M059J (cell line): ENCODE data around the gene OTUD4. TPM values are rescaled to one million over a fixed set of nuclear protein-coding genes. Genes with fewer than 3 reads are reported as not detected.
A peak's percentile ranks its signal among the peaks of the same experiment; 100 is the strongest.
"Not testable (repeated sequence)": the region's sequence is repeated elsewhere in the genome, so short reads cannot be mapped to it uniquely, and the experiment has no call there.

Source experiments
- DNase-seq: peaks from one replicate; pipeline ENCODE4 v3.0.0-alpha.2; 2012; ENCODE audit warnings: low read depth
- total RNA-seq: library from RNA; depleted of rRNA; stranded (reverse); fragments of >200 nt; shearing (Covaris generic); gene quantifications from 2 replicates; pipeline ENCODE4 v1.2.3, GENCODE V29; 2014

Gene OTUD4
- total RNA-seq, 1 experiment from 2014 or later, result 11.2 TPM

DNA sequence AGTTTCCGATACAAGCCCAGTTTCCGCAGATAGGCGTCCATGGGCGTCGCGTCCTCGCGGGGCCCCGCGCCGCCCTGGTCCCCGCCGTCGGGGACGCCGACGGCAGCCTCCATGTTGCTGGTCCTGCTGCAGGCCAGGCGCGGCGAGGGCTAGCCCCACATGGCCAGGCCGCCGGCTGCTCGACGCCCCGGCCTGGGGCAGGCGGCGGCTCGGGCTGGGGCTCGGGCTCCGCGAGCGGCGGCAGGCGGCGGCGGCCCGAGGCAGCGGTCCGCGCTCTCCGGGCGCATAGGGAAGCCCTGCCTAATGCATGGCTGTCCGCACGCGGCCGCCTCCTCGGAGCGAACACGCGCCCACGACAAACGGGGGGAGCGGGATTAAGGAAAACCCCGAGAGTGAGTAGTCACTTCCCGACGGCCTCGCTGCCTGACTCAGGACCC, 510 bp downstream of the OTUD4 start:
- DNase-seq, result not testable (repeated sequence)

DNA sequence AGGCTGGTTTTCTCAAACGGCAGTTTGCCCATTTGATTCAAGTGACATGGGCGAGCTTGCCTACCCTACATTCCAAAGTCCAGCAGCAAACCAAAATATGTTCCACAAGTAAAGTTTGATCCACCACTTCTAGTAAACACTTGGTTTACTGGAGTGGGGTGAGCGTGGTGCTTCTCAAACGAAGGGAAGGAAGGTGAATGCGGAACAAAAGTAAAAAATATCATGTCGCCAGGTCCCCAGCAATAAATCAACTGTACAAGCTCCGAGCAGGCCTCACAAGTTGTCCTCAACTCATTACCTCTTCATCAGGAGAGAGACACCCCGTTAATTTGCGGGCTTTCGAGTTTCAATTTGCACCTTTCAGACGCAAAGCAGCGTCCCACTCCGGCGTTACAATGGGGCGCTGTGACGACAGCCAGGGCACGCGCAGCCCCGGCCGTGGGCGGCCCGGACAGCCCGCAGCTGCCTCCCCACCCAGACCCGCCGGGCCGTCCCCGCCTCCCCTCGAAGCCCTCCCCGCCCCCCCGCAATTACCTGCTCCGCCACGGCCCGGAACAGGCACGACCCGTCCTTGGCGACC, 1.0 kb downstream of the OTUD4 start:
- DNase-seq, result peak; percentile 47

DNA sequence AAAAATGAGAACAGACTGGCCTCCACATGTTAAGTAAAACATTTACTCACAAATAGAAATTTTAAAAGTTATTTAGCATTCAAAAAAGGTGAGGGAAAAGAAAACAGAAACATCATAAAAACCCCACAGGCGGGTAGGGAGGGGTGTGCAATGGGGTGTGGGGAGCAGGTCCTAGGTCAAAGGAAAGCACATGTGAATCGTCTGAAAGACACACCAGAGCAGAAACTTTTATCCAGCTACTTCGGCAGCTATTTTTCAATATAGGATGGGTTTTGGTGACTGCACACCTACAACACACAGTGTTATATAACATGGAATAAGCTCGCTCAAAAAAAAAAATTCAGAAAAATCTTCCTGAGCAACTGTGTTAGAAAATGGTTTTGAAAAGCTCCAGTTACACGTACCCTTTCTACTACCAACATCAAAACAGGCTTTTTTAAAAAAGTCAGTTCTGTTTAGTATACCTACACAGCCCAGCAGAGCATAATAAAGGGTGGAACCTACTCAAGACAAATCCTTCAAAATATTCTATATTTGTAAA, 1.6 kb downstream of the OTUD4 start:
- no peak for DNase-seq

GRCh38 chr4:145177906-145178538, 2.4 kb downstream of the OTUD4 start:
- peak; percentile 15 for DNase-seq

- DNase-seq, result no peak
Observed at GRCh38 chr4:145177511-145177905, 2.9 kb downstream of the OTUD4 start.

DNA sequence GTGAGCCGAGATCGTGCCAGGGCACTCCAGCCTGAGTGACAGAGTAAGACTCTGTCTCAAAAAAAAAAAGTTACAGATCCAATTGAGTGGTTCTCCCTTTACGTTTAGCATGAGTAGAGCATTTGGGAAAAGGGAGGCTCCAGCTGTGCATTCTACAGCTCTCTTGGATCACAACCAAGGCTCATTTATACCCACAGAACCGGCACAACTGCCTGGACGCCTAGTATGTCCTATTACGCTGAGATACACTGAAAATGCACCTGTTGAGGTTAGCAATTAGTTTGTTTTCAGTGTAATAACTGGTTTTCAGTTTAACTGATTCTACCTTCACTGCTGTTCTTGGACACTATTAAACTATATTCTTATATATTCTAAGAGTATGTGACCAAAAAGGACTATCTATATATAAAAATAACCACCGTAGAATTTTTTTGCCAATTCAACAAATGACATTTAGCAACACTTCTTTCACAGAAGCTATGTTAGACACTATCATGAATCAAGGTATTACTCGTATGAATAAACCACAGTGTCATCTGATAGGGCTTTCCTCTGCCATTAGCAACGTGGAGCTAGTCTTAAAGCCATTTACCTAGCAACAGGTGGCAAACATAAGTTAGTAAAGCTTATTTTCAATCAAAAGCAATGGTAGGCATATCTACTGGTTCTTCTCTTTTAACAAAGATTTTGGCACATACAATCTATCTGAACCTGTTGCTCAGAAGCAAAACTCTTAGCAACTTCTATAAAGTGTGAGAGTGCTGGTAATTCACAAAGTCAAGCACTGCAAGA, 3.6 kb downstream of the OTUD4 start:
- DNase-seq, result peak; percentile 33

- DNase-seq, result no peak
Observed at GRCh38 chr4:145171911-145172310, 8.5 kb downstream of the OTUD4 start.

DNA sequence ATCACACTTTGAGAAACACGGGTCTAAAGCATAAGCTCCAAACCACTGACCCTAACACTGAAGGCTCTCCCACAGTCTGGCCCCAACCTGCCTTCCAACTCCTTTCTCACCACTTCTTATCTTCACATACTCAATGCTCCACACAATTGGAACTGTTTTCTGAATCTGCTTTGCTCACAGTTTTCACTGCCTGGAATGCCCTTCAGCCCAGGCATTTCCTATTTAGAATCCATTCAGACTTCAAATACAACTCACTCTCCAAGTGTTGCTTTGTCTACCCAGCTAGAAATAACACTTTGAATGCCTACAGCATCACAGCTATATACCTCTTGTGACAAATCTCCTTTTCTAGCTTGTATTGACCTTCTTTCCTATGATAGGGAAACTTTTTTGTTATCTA, 10.2 kb downstream of the OTUD4 start:
- DNase-seq, result no peak

DNA sequence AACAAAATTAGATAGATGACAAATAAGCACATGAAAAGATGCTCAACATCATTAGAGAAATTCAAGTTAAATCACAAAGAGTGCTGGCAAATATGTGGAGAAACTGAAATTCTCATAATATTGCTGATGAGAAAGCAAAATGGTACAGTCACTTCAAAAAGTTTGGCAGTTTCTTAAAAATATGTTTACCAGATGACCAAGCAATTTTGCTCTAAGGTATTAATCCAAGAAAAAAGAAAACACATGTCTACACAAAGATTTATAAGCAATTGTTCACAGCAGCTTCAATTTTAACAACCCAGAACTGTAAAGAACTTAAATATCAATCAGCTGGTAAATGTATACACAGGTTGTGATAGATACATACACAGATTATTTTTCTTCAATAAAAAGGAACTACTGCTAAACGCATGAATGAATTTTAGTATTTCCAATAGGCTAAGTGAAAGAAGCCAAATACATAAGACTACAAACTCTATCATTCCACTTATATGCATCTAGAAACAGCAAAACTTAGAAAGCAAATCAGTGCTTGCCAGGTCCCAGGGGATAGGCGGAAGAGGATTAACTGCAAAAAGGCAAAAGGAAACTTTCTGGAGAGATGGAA, 11.7 kb downstream of the OTUD4 start:
- DNase-seq, result no peak

DNA sequence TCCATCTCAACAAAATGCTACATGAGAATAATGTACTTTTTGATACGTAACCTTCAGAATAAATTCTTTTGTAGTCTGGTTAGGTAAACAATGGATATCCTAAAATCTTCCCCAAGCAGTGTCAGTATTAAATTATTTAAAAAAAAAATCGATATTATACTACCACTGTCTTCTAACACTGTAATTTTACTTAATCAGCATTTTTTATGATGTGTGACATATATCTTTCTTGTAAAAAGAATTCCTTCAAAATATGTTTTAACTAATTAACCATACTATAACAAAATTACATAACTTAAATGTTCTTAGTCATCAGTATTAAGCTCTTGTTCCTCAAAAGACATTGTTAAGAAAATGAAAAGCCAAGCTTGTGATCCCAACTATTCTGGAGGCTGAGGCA, 12.5 kb downstream of the OTUD4 start:
- DNase-seq, result no peak

DNA sequence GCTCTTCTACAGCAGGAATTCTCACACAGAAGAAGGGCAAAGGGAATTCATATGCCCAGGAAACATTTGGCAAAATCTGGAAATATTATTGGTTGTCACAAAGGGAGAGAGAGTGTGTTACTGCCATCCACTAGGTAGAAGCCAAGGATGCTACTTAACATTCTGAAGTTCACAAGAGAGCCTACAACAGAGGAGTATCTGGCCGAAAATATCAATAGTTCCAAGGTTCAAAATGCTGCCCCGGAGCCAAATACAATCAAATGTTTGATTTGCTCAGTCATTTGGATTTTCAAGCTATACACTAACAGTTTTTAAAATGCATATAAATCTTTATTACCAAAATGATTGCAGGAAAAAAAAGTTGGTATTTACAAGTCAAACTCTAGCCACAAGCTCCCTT, 18.8 kb downstream of the OTUD4 start:
- no peak for DNase-seq

- no peak for DNase-seq
Observed at GRCh38 chr4:145156986-145157385, 23.4 kb downstream of the OTUD4 start.

GRCh38 chr4:145155268-145155870, 25.0 kb downstream of the OTUD4 start:
- DNase-seq, result no peak

- DNase-seq, result peak; percentile 23
Observed at GRCh38 chr4:145154573-145154972, 25.8 kb downstream of the OTUD4 start.

DNA sequence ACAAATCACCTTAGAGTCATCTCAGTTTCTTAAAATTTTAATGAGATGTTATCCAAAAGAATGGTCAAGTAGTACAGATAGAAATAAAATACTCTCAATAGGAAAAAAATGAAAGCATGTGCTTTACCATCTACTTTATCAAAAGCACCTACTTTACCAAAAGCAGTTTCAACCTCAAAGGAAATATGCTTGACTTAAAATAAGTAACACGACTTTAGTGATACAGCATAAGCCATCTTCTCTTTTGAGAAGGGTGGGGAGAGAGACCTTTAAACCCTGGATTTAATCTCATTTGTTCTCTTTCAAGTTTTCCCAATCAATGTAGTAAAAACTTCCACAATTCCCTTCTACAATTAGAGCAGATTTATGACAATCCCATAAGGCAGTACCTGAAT, 26.5 kb downstream of the OTUD4 start:
- DNase-seq, result no peak

DNA sequence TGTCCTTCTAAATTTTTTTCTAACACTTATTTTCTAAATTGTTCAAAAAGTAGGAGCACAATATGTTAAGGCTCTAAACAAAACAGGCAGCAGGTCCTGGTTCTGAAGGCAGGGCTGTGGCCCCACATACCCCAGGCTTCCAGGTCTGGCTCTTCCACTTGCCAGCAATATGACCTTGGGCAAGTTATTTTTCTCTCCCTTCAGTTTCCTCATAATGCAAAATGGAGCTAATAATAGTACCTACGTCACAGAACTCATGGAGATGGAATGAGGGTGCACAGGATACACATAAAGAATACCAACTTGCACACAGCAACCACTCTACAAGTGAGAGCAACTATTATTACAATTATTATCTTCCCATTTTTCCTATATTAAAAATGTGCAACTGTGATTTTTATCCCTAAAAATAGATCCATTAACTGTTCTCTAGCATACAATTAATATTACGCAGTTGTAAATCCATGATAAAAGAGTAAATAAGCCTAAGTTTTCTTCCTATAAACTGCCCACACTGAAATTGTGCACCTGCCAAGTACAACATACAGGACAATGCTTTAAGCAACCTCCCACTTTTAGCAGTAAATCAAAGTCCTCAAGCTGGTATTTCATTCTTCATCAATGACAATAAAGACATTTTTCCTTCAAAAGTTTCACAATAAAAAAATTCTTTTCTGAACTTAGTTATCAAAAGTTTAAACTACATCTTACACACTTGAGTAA, 27.0 kb downstream of the OTUD4 start:
- no peak for DNase-seq

GRCh38 chr4:145148980-145149379, 31.4 kb downstream of the OTUD4 start:
- no peak for DNase-seq

GRCh38 chr4:145136219-145136618, 44.2 kb downstream of the OTUD4 start:
- not testable (repeated sequence) for DNase-seq

GRCh38 chr4:145132511-145133098, 47.8 kb downstream of the OTUD4 start:
- DNase-seq, result peak; percentile 33

GRCh38 chr4:145131848-145132247, 48.5 kb downstream of the OTUD4 start:
- no peak for DNase-seq
